ENCODE measurements around the gene TMEM131L.
A peak's percentile ranks its signal among the peaks of the same experiment; 100 is the strongest.
"Not testable (repeated sequence)": the region's sequence is repeated elsewhere in the genome, so short reads cannot be mapped to it uniquely, and the experiment has no call there.

TMEM131L gene

DNA sequence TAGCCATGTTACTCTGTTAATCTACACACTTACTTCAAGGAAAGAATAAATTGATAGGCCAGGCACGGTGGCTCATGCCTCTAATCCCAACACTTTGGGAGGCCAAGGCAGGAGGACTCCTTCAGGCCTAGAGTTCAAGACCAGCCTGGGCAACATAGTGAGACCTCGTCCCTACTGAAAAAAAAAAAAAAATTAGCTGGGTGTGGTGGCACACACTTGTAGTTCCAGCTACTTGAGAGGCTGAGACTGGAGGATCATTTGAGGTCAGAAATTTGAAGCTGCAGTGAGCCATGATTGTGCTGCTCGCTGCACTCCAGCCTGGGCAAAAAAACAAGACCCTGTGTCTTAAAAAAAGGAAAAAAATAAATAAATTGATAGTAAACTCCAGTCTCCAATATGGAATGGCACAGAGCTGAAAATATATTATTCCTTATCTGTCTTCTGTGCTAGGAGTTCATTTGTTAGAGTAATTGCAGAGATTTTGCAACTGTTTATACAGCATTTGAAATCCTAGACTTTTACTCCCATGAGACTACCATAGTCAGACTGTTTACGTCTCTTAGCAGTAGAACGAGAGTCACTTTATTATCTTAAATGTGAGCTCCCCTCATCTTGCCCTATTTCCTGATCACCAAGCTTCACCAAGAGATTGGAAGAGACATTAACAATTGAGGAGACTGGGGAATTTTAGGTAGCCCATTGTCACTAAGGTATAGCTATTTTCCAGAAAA lies 18.8 kb upstream of the TMEM131L start:
- no peak for DNase-seq (ENCODE audit: low spot score)

DNA sequence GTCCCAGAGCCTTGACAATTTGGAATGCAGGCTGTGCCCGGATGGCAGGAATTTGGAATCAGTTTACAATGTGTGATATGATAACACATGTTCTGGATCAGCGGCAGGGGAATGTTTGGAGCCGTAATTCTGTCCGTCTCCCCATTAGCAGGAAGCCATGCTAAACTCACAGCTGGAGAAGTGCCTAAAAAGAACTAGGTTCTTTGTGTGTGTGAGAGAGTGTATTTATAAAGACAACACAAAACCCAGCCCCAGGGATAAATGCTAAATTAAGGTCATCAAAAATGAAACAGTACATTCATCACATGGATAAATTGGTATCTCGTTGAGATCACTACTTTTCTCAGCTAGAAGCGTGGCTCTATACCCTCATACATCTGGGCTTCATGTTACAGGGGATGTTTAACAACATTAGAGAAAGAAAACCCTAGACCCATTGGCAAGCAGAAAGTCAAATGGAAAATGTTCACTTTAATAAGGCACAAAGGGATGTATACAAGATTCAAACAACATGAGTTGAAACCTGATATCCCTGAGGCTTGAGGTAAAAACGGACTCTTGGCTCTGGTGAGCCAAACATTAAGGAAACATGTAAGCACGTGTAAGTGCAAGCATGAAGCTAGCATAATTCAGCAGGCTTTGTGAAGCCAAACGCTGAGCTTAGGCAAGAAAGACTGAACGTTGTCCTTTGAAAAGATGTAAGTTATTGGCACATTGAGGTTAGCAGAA lies 18.0 kb upstream of the TMEM131L start:
- DNase-seq (ENCODE audit: low spot score), result no peak

GRCh38 chr4:153449338-153449737 lies 16.8 kb upstream of the TMEM131L start:
- DNase-seq (ENCODE audit: low spot score), result no peak

DNA sequence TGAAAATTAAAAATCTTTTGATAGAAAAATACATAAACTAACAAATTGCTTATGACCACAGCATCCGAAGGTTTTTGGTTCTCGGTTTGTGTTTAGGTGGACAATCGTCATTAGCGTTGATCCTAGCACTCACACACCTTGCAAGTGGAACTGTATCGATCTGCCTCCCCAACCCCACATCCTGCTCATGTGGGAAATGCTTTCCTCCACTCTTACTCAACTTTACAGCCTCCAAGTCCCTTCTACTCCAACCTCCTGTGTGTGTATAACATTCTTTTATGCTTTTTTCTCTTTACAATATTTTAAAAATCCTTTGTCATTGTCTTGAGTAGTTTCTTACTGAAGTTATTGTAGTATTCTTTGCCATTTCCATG lies 15.6 kb upstream of the TMEM131L start:
- DNase-seq (ENCODE audit: low spot score), result no peak

DNA sequence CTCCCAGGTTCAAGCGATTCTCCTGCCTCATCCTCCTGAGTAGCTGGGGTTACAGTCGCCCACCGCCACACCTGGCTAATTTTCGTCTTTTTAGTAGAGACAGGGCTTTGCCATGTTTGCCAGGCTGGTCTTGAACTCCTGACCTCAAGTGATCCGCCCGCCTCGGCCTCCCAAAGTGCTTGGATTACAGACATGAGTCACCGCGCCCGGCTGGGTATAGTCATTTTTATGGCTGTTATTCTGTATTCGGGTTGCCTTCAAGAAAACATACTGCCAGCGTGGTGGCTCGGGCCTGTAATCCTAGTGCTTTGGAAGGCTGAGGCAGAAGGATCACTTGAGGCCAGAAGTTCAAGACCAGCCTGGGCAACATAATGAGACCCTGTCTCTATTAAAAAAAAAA lies 15.0 kb upstream of the TMEM131L start:
- not testable (repeated sequence) for DNase-seq (ENCODE audit: low spot score)

DNA sequence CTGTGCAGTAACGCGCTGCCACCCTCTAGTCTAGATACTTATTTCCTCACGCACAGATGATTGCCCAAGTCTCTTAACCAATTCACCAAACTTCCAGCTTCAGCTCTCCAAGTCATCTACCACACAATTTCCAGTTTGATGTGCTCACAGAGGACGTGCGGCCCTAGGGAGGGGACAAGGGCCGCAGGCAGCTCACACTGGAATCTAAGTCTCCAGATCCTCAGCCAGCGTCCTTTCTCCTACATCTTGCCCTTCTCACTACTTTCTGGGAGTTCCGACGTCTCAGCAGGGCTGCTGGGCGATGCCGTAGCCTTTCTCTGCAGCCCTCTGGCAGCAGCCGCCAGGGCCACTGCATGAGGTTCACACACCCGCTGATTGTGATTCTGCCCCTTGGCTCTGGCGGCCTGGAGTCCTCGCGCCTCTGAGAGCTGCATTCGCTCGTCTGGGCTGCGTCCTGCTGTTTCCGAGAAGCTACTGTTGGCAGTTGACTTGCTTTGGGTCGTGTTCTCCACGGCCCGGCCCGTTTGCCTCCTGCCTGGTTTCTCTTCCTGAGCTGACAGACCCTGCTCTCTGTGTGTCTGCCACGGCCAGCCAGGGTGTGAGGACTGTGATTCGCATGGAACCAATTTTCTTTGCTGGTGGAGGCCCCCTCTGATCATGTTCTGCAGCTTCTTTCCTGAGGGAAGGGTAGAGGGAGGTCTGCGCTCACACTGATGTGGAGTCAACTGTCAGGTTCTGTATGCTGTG lies 14.1 kb upstream of the TMEM131L start:
- DNase-seq (ENCODE audit: low spot score), result no peak

DNA sequence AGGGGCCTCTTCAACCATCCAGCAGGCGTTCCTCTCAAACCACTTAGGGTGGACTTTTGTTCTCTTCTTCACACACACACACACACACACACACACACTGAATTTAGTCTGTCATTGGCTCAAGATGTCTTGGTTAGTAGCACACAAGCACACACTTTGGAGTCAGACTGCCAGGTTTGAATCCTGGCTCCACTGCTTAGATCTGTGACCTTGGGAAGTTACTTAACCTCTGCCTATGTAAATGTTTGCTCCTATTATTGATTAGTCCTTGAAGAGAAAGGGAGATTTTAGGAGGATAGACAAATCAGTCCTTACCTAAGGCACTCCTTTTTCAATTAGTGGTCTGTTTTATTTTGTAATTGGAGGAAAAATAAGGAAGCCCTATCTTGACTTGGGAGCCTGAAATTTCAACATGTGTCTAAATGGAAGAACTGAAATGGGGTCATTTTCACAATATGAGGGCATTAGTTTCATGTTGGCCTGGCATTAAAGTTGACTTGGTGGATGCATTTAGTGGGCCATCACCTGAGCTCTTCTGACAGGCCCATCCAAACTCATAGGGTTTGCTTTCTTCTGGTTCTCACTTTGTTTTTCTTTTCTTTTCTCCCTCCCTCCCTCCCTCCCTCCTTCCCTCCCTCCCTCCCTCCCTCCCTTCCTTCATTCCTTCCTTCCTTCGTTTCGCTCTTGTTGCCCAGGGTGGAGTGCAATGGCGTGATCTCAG lies 13.3 kb upstream of the TMEM131L start:
- no peak for DNase-seq (ENCODE audit: low spot score)

- no peak for DNase-seq (ENCODE audit: low spot score)
Measured at GRCh38 chr4:153453402-153453801, 12.8 kb upstream of the TMEM131L start.

DNA sequence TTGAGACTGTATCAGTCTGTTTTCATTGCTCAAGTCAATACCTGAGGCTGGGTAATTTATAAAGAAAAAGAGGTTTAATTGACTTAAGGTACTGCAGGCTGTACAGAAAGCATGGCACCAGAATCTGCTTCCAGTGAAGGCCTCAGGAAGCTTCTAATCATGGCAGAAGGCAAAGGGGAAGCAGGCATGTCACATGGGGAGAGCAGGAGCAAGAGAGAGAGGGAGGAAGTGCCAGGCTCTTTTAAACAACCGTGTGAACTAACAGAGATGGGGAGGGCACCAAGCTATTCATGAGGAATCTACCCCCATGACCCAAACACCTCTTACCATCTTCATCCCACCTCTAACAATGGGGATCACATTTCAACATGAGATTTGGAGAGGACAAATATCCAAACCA lies 7.2 kb upstream of the TMEM131L start:
- no peak for DNase-seq (ENCODE audit: low spot score)

- DNase-seq (ENCODE audit: low spot score), result not testable (repeated sequence)
Measured at GRCh38 chr4:153461549-153461948, 4.6 kb upstream of the TMEM131L start.

DNA sequence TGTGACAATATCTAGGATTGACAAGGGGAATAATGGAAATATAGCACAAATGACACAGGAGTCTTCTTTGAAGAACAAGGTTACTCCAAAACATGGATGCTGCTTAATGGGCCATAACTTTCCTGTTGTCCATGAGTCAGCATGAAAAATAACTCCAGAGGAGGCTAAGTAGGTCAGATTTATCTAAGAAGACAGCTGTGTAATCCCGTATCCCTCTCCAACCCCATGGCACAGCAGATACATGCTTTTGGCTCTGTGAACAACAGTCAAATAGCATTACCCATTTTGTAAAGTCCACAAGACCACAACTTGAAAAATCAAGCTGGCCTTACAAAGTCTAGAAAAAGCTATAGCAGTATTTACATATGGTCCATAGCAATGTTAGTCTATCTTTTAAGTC lies 2.1 kb upstream of the TMEM131L start:
- DNase-seq (ENCODE audit: low spot score), result no peak

DNA sequence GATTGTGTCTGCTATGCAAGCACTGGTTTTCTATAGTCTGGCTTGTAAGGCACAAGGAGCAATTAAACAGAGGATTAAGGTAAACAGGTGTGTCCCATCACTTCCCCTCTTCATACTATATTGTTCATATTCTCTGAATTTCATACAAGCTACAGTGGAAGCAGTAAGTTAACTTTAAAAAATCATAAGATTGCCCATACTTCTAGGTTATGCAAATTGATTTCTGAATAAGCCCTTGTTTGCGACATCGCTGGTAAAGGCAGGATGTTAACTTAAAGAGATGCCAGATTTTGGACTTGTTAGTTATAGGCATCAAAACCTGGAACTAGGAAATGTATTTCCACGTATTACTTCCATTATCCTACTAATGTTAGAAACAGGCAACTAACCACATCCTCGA lies 1.0 kb upstream of the TMEM131L start:
- DNase-seq (ENCODE audit: low spot score), result no peak

DNA sequence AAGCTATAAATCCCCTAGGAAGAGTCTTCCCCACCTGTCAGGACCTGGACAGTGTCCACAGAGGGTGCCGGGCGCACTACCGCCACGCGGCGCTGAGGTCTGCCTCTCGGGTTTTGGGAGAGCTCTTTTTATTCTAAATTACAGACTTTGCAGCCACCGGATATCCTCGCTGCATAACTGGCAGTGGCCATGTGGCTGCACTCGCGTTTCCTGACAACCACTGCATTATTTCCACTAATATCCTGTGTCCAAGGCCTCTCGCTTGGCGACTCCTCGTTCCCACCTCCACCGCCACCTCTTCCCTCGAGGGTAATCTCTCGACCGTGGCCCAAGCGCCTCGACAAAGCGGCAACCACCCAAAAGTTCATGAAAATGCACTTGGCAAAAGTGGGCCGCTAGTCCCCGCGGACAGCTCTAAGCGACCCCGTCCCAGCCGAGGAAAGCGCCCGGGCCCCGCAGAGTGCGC lies 512 bp upstream of the TMEM131L start:
- peak; percentile 66 for DNase-seq (ENCODE audit: low spot score)

DNA sequence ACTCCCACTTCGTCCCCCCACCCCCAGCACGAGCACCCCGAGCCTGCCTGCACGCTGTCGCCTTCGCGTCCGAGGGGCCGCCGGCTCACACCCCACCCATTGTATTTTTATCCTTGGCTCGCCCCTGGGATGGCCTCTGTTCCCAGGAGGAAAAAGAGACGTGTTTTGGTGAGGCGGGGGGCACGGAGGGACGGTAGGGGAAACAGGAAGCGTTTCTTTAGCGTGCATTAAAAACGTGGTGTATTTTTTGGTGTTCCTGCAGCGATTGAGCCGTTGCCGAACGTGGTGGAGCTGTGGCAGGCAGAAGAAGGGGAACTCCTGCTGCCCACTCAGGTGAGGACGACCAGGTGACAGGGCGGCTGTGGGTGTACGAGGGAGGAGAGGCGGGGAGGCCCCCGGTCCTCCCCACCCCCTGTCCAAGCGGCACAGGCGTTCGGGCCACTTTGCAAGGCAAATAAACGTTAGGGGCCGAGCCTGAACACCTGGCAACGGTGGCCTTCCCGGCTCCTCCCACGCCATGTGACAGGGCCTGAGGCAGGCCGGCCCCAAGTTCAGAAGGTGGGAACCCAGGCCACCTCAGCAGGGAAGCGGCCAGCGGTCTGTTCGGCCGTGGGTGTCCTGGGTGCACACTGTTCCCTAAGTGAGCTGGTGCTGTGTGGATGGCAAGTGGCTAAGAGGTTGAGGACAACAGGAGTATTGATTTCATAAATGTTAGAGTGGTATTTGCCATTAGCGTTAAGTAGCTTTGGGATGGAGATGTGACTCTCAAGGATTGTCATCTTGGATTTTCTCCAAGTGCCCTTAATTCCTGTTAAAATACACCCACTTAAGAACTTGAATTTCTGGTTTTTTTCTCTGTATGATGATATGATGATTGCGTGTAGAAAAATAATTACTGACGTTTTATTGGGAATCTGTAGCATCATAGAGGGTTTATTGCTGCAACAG lies 1.1 kb downstream of the TMEM131L start:
- no peak for DNase-seq (ENCODE audit: low spot score)

GRCh38 chr4:153467897-153468262 lies 1.7 kb downstream of the TMEM131L start:
- DNase-seq (ENCODE audit: low spot score), result no peak

DNA sequence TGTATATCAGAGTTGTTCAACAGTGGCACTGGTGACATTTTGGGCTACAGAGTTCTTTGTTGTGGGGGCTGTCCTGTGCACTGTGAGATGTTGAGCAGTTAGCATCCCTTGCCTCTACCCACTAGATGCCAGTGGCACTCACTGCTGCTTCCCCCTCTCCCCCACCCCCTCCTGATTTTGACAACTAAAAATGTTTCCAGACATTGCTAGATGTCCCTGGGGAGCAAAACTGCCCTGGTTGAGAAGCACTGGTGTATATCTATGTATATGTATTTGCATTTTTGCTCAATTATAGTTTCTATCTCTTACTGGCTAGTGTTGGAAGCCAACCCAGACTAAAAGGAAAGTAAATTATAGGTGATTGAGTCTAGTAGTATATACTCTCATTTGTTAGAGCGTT lies 2.4 kb downstream of the TMEM131L start:
- no peak for DNase-seq (ENCODE audit: low spot score)

GRCh38 chr4:153469031-153469430 lies 2.9 kb downstream of the TMEM131L start:
- DNase-seq (ENCODE audit: low spot score), result no peak

DNA sequence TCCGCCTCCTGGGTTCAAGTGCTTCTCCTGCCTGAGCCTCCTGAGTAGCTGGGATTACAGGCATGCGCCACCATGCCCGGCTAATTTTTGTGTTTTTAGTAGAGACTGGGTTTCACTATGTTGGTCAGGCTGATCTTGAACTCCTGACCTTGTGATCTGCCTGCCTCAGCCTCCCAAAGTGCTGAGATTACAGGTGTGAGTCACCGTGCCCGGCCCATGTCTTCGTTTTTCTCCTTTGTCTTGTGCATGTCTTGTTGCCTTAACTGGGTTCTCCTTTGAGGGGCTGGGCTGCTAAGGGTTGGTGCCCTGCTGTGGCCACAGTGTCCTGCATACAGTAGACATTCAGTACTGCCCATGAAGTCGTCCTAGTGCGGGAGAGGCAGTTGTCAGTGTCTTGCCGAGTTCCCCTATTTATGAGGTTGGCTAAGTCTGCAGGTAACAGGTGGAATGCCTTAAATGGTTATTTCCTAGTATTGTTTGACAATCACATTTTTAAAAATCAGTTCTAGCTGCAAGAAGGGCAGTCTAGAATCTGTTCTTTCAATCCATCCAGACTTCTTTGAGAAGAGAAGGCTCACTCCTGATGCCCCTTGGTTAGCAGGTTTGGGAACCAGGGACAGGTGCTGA lies 5.0 kb downstream of the TMEM131L start:
- not testable (repeated sequence) for DNase-seq (ENCODE audit: low spot score)

GRCh38 chr4:153471698-153472093 lies 5.5 kb downstream of the TMEM131L start:
- no peak for DNase-seq (ENCODE audit: low spot score)

DNA sequence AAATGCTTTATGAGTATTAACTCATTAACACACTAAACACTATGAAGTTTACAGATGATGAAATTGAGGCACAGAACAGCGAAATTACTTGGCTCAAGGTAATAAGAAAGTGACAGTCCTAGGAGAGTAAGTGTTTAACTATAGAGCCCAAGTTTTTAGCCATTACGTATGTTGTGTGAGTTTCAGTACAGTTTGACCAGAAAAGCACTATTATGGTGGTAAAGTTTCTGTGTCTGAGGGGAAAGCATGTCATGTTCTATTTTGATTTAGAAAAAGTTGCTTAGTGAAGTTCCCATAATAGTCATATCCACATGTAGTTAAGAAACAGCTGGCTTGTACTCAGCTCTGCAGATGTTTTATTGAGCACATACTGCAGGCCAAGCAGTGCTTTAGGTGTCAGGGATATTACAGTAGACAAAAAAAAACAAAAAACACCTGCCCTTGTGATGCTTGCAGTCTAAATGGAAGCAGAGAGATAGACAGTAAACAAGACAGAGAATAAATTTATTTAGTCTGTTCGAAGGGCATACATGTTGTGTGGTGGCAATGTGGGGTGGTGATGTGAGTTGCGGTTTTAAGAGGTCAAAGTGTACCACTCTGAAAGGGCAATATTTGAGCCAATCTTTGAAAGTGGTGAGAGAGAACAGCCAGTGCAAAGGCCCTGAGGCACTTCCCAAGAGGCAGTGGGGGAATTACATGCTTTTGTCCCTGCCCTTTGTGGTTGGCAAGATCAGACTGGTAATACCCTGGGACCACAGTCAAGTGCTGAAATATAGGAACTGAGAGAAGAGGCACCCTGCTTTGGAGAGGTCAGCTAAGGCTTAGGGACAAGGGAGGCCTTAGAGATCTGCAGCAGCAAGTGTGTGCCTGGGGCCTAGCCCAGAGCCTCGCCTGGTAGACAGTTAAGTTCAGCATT lies 6.2 kb downstream of the TMEM131L start:
- no peak for DNase-seq (ENCODE audit: low spot score)

Measured in AG08395 (cell line).